ENCODE measurements around the gene RXFP2. TPM values are rescaled to one million over a fixed set of nuclear protein-coding genes. Genes with fewer than 3 reads are reported as not detected.

RXFP2 gene
- total and polyA plus RNA-seq, 12 donors: 0.01 TPM; not detected in 11

GRCh38 chr13:31764556-31764955 is 25.2 kb downstream of the RXFP2 start:
- DNase-seq (no peak), ATAC-seq (no peak)
- Histone ChIP-seq H3K27me3 (peaks cover 0 to 6% (median 0%) of the 10 kb centered on the region in 7 donors), H3K36me3 (no peaks in the 10 kb centered on the region), H3K27ac (no peak overlapping the region), H3K9me3 (no peaks in the 10 kb centered on the region), H3K4me1 (peaks cover 0 to 5% (median 0%) of the 10 kb centered on the region in 9 donors), H3K4me3 (no peak overlapping the region)
- intact Hi-C loops (cut with DNase I): no loop called here
- TF ChIP-seq CTCF (IDR thresholded peaks at IDR 0.05): no peak
- WGBS, 2 donors: 79 to 85% methylated on average over 2 of the region's 2 CpGs

- H3K27me3 ChIP-seq: peaks cover 0 to 4% (median 0%) of the 10 kb centered on the region in 7 donors
- peaks cover 0 to 5% (median 0%) of the 10 kb centered on the region in 9 donors for H3K4me1 ChIP-seq
- TF ChIP-seq CTCF (IDR thresholded peaks at IDR 0.05): no peak
- no peak for ATAC-seq
- intact Hi-C loops (cut with DNase I): no loop called here
- H3K27ac ChIP-seq: no peak overlapping the region
- H3K36me3 ChIP-seq: no peaks in the 10 kb centered on the region
- 52% methylated on average over 2 of the region's 2 CpGs for WGBS, 2 donors
- DNase-seq: no peak
- H3K9me3 ChIP-seq: no peaks in the 10 kb centered on the region
- no peak overlapping the region for H3K4me3 ChIP-seq
Measured at GRCh38 chr13:31765138-31765785, 25.9 kb downstream of the RXFP2 start.

GRCh38 chr13:31767175-31767900 is 28.0 kb downstream of the RXFP2 start:
- Histone ChIP-seq H3K4me1 (peaks cover 0 to 5% (median 0%) of the 10 kb centered on the region in 9 donors), H3K36me3 (no peaks in the 10 kb centered on the region), H3K4me3 (no peak overlapping the region), H3K27me3 (peaks cover 0 to 4% (median 0%) of the 10 kb centered on the region in 7 donors), H3K27ac (peak overlapping the region in 1 of 10 donors; percentile 32), H3K9me3 (no peaks in the 10 kb centered on the region)
- DNase-seq (no peak), ATAC-seq (no peak)
- TF ChIP-seq CTCF (IDR thresholded peaks at IDR 0.05): no peak
- 72 to 73% methylated on average over 4 of the region's 4 CpGs for WGBS, 2 donors
- intact Hi-C loops (cut with DNase I): no loop called here

DNA sequence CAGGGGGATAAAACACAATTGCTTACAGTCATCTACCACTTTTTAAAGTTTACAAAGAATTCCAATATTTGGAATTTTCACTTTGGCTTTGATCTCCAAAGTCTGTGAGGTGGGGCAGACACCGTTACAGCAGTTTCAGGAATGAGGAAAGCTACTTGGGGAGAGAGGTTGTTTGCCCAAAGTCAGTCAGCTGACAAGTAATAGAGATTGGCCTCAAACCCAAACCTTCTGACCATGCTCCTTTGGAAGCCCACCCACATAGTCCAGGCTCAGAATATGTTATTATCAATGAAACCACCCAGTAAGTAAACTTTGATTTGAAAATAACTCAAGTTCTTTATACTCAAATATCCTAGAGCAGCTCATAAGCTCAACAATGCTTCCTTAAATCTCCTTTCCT is 29.0 kb downstream of the RXFP2 start:
- no peaks in the 10 kb centered on the region for H3K9me3 ChIP-seq
- H3K36me3 ChIP-seq: no peaks in the 10 kb centered on the region
- intact Hi-C loops (cut with DNase I): no loop called here
- no peaks in the 10 kb centered on the region for H3K27me3 ChIP-seq
- no peak overlapping the region for H3K27ac ChIP-seq
- no peak overlapping the region for H3K4me3 ChIP-seq
- 72 to 88% methylated on average over 1 of the region's 1 CpG for WGBS, 2 donors
- no peak for TF ChIP-seq CTCF (IDR thresholded peaks at IDR 0.05)
- peaks cover 0 to 12% (median 0%) of the 10 kb centered on the region in 9 donors for H3K4me1 ChIP-seq
- no peak for ATAC-seq
- DNase-seq: no peak

Data from heart right ventricle (tissue), 16 donors.